ENCODE data around the gene KRTAP5-5.

- TF ChIP-seq CTCF (IDR thresholded peaks at IDR 0.05), result no peak
- no peak for TF ChIP-seq POLR2A (IDR thresholded peaks at IDR 0.05)
- no peak for TF ChIP-seq EP300 (IDR thresholded peaks at IDR 0.05)
These were observed 50.3 kb downstream of the KRTAP5-5 start for GRCh38 chr11:1679881-1680280.

Data from gastroesophageal sphincter (tissue), 3 donors.